ENCODE results near the gene ZMYND8. TPM values are rescaled to one million over a fixed set of nuclear protein-coding genes. Genes with fewer than 3 reads are reported as not detected.
"Not testable (repeated sequence)": the region's sequence is repeated elsewhere in the genome, so short reads cannot be mapped to it uniquely, and the experiment has no call there.

The ZMYND8 gene
- 13.8 TPM for total RNA-seq

- peak; percentile 97 for DNase-seq (ENCODE audit: low spot score)
- peak; percentile 54 for ATAC-seq
Measured at GRCh38 chr20:47356526-47357295, at the start of gene ZMYND8. Gene ZMYND8, minus strand, starts transcription at chr20:47356699. Its CDS starts 29 bp downstream, at chr20:47356670.

DNA sequence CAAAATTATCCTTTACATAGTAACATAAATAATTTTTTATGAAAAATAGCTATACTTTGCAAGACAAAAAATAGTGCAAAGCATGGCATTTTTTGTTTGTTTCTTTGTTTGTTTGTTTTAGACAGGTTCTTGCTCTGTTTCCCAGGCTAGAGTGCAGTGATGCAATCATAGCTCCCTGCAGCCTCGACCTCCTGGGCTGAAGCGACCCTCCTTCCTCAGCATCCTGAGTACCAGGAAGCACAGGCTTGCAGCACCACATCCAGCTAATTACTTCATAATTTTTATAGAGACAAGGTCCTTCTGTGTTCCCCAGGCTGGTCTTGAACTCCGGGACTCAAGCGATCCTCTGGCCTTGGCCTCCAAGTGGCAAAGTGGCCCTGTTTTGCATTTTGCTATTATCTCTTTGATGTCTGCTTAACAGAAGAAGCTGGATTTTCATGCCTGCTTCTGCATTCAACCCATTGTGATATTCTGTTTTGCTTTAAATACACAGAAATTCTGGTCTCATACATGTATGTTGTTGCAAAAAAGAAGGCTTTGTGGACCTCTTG is 49.4 kb upstream of the ZMYND8 start:
- no peak for DNase-seq (ENCODE audit: low spot score)
- no peak for ATAC-seq

DNA sequence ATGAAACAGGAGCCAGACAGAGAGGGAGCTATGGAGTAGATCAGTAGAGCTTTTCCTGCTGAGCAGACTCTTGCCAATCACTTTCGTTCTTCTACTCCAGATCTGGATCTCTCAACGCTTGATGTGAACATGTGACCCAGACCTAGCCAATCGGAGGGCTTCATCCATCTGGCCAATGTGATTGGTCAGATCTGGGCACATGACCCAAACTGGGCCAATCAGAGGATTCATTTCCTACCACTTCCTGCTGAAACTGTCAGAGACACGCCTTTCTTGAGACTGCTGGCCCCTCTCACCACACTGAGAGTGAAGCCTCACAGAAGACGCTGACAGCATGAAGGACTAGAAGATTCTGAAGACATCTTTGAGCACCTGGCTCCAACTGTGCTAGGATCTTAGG is 44.2 kb upstream of the ZMYND8 start:
- DNase-seq (ENCODE audit: low spot score) (no peak), ATAC-seq (no peak)

DNA sequence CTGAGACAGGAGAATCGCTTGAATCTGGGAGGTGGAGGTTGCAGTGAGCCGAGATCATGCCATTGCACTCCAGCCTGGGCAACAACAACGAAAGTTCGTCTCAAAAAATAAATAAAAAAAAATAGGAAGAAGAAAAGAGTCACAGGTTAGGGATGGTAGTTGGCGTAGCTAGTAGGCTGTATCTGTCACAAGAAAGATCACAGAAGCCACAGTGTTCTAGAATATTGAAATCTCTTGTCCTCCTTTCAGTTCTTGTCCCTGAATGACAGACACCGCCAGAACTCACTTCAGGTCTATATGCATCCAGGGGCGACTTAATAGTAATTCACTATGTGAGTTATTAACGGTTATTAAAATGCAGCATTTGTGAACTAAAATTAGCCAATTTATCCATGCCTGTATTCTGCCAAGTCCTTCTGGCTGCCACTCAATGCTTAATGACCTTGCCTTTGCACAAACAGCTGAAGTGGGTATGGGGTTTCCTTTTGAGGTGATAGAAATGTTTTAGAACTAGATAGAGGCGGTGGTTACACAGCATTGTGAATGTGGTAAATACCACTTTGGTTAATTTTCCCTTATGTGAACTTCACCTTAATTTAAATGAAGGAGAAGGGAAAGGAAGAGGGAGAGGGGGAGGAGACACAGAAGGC is 41.3 kb upstream of the ZMYND8 start:
- ATAC-seq (no peak), DNase-seq (ENCODE audit: low spot score) (no peak)

DNA sequence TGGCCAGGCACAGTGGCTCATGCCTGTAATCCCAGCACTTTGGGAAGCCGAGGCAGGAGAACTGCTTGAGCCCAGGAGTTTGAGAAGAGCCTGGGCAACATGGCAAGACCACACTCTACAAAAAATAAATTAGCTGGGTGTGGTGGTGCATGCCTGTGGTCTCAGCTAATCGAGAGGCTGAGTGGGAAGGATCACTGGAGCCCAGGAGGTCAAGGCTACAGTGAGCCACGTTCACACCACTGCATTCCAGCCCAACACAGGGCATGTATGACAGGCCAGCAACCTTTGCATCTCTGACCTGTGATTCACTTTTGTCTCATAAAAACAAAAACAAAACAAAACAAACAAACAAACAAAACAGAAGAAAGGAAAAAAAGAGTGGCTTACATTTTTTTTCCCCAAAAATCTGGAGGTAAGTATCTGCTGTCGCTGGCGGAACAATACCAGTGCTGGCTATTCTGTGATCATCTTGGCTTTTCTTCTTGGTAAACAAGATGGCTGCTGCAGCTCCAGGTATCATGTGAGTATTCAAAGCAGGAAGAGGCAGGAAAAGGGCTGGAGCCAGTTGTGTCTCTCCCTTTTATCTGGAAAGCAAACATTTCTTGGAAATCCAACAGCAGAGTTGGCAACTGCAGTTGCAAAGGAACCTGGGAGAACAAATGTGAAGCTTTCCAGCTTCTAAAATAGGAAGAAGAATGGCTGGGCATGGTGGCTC is 40.4 kb upstream of the ZMYND8 start:
- ATAC-seq (no peak), DNase-seq (ENCODE audit: low spot score) (no peak)

DNA sequence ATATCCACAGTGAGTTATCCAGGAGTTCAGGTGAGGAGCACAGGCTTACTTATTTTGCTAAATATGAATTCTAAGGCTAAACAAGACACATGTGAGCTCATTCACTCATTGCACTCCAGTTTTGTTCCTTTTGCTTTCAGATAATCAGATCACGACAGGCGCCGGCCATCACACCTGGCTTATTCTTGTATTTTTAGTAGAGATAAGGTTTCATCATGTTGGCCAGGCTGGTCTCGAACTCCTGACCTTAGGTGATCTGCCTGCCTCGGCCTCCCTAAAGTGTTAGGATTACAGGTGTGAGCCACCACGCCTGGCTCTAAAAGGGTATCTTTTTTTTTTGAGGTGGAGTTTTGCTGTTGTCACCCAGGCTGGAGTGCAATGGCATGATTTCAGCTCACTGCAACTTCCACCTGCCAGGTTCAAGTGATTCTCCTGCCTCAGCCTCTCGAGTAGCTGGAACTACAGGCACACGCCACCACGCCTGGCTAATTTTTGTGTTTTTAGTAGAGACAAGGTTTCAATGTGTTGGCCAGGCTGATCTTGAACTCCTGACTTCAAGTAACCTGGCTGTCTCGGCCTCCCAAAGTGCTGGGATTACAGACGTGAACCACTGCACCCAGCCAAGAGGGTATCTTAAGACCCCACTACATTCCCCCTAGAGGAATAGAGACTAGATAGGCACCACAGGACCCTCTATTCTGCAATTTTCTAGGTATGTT is 37.5 kb upstream of the ZMYND8 start:
- not testable (repeated sequence) for ATAC-seq; DNase-seq (ENCODE audit: low spot score)

DNA sequence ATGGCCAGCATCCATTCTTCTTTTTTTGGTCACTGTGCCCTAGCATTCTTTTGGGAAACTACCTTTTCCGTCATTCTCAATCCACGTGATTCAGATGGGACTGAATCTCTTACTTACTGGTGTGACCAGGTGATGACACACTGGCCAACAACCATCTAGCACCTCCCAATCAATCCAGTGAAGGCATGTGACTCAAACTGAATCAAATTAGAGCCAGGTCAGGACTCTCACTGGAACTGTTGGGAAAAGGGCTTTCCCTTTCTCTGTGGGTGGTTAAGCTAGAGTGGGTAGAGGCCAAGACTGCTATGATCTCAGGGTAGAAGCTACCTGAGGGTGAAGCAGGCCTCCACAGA is 36.2 kb upstream of the ZMYND8 start:
- DNase-seq (ENCODE audit: low spot score) (no peak), ATAC-seq (no peak)

DNA sequence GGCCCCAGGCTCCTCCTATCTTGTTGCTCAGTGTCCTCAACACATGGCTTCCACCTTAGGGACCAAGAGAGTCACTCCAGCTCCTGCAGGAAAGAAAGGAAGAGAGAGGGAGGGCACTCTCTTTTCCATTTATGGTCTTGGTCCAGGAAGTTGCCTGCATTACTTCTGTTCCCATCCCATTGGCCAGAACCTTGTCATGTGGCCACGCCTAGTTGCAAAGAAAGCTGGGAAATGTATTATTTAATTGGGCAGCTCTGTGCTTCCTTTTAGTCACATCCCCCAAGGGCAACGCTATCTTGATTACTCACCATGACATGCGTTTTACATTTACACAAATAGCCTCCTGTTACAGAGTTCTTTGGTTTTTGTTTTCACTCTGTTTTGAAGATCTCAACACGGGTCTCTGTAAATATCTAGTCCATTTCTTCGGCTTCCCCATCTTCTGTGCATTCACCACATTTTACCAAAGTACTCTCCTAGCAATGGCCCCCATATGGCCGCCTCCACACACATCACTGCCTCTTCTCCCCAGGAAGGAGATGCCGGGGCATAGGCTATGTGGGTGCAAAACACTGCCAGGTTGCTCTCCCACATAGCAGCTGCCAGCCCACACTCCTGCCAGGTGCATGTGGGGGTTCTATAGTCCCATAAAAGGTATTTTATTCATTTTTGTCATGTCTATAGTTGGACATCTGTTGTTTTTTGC is 35.7 kb upstream of the ZMYND8 start:
- DNase-seq (ENCODE audit: low spot score) (no peak), ATAC-seq (no peak)

GRCh38 chr20:47391276-47392010 is 34.9 kb upstream of the ZMYND8 start:
- no peak for DNase-seq (ENCODE audit: low spot score)
- no peak for ATAC-seq

GRCh38 chr20:47389867-47390347 is 33.4 kb upstream of the ZMYND8 start:
- ATAC-seq (no peak), DNase-seq (ENCODE audit: low spot score) (no peak)

GRCh38 chr20:47385968-47386367 is 29.5 kb upstream of the ZMYND8 start:
- ATAC-seq; DNase-seq (ENCODE audit: low spot score): not testable (repeated sequence)

DNA sequence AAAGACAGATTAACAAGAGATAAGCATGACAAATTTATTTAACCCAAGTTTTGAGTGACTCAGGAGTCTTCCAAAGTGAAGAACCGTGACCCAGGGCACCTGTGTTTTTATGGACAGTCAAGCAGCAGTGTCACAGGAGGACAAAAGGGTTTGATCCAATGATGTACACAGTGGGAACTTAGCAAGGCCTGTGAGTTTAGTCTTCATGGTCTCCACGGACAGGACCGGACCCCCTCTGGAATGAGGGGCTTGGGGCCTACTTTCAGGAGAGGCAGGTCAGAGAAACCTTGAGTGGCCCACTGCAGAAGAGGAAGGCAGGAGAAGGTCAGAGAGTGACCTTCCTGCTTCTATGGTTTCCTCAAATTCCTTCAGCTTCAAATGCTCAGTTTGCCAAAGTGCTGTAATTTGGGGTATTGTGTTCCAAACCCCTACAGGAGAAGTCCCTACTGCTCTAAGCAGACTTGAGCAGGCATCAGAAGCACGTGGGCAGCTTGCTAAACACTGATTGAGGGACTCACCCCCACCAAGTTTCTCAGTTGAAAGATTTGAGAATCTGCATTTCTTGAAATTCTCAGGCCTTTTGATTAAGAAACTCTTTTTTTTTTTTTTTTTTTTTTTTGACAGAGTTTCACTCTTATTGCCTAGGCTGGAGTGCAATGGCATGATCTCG is 26.4 kb upstream of the ZMYND8 start:
- DNase-seq (ENCODE audit: low spot score) (no peak), ATAC-seq (no peak)

- no peak for ATAC-seq
- DNase-seq (ENCODE audit: low spot score) = no peak
Measured at GRCh38 chr20:47380481-47380880, 24.0 kb upstream of the ZMYND8 start.

GRCh38 chr20:47379433-47380150 is 23.1 kb upstream of the ZMYND8 start:
- DNase-seq (ENCODE audit: low spot score) = no peak
- ATAC-seq = no peak

DNA sequence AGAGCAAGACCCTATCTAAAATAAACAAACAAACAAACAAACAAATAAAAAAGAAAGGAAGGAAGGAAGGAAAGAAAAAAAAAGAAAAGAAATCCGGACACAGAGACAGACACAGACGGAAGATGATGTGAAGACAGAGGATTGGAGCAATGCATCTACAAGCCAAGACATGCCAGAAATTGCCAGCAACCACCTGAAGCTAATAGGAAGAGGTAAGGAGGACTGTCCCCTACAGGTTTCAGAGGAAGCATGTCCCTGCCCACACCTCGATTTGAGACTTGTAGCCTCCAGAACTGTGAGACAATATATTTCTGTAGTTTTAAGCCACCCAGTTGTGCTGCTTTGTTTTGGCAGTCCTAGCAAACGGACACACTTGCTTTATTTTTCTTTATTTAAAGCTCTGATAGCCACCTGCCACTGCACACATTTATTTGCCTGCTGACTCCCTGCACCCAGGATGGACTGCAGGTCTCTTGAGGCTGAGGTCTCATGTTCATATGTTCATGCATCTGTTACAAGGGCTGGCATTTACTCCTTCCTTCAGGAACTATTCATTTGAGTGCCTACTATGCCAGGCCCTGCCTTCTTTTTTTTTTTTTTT is 20.7 kb upstream of the ZMYND8 start:
- DNase-seq (ENCODE audit: low spot score) = no peak
- no peak for ATAC-seq

- DNase-seq (ENCODE audit: low spot score); ATAC-seq: not testable (repeated sequence)
Measured at GRCh38 chr20:47376096-47376643, 19.7 kb upstream of the ZMYND8 start.

DNA sequence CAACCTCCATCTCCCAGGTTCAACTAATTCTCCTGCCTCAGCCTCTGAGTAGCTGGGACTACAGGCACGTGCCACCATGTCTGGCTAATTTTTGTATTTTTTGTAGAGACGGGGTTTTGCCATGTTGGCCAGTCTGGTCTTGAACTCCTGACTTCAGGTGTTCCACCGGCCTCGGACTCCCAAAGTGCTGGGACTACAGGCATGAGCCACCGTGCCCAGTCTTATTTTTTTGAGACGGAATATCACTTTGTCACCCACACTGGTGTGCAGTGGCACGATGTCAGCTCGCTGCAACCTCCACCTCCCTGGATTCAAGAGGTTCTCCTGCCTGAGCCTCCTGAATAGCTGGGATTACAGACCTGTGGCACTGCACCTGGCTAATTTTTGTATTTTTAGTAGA is 17.6 kb upstream of the ZMYND8 start:
- DNase-seq (ENCODE audit: low spot score); ATAC-seq: not testable (repeated sequence)

Data from left lobe of liver (tissue), 2 donors.